DMS114 treated with DMSO at 0.1 percent for 48 hours (cell line): Measurements from ENCODE around the gene EIPR1.

Experiments
- DNase-seq: peaks from one replicate; lab custom pipeline; 2025; ENCODE audit not compliant: unreplicated experiment; lab: John Stamatoyannopoulos, UW

The EIPR1 gene

DNA sequence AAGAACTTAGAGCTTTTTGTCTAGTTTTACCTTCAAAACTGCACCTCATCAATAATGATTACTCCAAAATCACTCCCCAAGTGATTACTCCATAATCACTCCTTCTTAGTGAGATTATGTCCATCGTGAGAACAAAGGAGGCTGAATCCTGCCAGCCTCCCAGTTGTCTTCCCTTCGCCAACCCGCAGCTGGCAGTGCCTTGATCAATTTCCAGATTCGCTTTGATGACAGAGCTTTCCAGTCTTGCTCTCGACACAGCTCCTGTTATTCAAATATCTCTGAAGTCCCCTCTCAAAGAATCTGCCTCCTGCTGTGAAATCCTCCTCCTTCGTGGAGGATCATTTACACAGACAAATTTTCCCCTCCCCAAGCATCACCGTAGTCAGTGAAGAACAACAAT is 237.7 kb downstream of the EIPR1 start:
- no peak for DNase-seq
